ENCODE measurements around the gene ADGRG6.
"Not testable (repeated sequence)": the region's sequence is repeated elsewhere in the genome, so short reads cannot be mapped to it uniquely, and the experiment has no call there.

Gene ADGRG6

GRCh38 chr6:142446576-142446975 lies 144.8 kb downstream of the ADGRG6 start:
- no peak overlapping the region for H3K4me2 ChIP-seq (ENCODE audit: low read depth, low read length, poor library complexity, severe bottlenecking)
- H3K27me3 ChIP-seq (ENCODE audit: insufficient read depth, low read length, poor library complexity, severe bottlenecking), result no peaks in the 10 kb centered on the region
- H3K36me3 ChIP-seq (ENCODE audit: insufficient read depth, low read length), result no peaks in the 10 kb centered on the region
- H3K4me1 ChIP-seq (ENCODE audit: insufficient read depth, low read length, poor library complexity, severe bottlenecking), result peaks cover 24% of the 10 kb centered on the region
- TF ChIP-seq EZH2phosphoT487 (IDR thresholded peaks at IDR 0.05; ENCODE audit: borderline replicate concordance), result no peak
- TF ChIP-seq CTCF (conservative IDR thresholded peaks at IDR 0.05; ENCODE audit: low read length), result no peak
- no peaks in the 10 kb centered on the region for H3K79me2 ChIP-seq (ENCODE audit: insufficient read depth, low read length)
- no peak overlapping the region for H3K4me3 ChIP-seq (ENCODE audit: low read length, poor library complexity, severe bottlenecking)
- H3K9me2 ChIP-seq (replicated peaks; ENCODE audit: low read depth, low read length), result no peaks in the 10 kb centered on the region
- H4K20me1 ChIP-seq (ENCODE audit: insufficient read depth, low read length, poor library complexity, severe bottlenecking), result no peaks in the 10 kb centered on the region
- no peak overlapping the region for H3K9ac ChIP-seq (ENCODE audit: low read depth, low read length, poor library complexity, severe bottlenecking)
- H3F3A ChIP-seq (ENCODE audit: low read depth), result no peaks in the 10 kb centered on the region
- no peak overlapping the region for H2AFZ ChIP-seq (ENCODE audit: low read length)
- H3K9me3 ChIP-seq (ENCODE audit: insufficient read depth, low read depth, low read length), result no peaks in the 10 kb centered on the region; the same call in 1 of the 2 replicates

DNA sequence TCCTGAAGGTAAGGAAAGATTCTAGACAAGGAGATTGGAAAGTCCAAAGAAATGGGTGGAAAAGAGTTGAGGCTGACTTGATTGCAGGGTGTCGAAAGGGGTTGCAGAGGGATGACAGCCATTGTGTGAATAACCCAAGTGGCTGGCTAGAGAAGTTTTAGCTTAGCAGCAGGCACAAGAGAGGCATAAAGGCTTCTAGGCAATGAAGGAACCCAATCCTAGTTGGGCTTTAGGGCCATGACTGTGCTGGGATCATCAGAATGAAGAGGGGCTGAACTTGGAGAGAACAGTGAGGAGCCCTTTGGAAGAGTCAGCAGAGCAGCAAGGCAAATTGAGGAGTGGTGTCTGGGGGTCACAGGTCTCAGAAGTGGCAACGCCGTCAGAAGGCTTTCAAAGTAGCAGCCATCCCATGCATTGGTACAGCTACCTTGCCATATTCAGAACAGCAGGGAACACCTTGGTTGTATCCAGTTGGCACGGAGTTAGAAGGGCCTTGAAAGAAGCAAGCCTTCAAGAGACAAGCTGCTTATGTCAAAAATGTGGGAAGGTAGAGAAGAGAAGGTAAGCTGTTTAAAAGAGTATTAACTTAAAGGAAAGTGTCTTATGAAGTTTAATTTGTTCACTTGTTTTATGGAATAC lies 146.4 kb downstream of the ADGRG6 start:
- Histone ChIP-seq H3K36me3 (ENCODE audit: insufficient read depth, low read length) (no peaks in the 10 kb centered on the region), H3K79me2 (ENCODE audit: insufficient read depth, low read length) (no peaks in the 10 kb centered on the region), H3K4me2 (ENCODE audit: low read depth, low read length, poor library complexity, severe bottlenecking) (no peak overlapping the region), H3F3A (ENCODE audit: low read depth) (no peaks in the 10 kb centered on the region), H3K27me3 (ENCODE audit: insufficient read depth, low read length, poor library complexity, severe bottlenecking) (no peaks in the 10 kb centered on the region), H3K9me3 (ENCODE audit: insufficient read depth, low read depth, low read length) (no peaks in the 10 kb centered on the region; the same call in 1 of the 2 replicates), H2AFZ (ENCODE audit: low read length) (no peak overlapping the region), H3K4me1 (ENCODE audit: insufficient read depth, low read length, poor library complexity, severe bottlenecking) (peaks cover 39% of the 10 kb centered on the region), H3K9ac (ENCODE audit: low read depth, low read length, poor library complexity, severe bottlenecking) (no peak overlapping the region), H4K20me1 (ENCODE audit: insufficient read depth, low read length, poor library complexity, severe bottlenecking) (no peaks in the 10 kb centered on the region), H3K4me3 (ENCODE audit: low read length, poor library complexity, severe bottlenecking) (no peak overlapping the region), H3K9me2 (replicated peaks; ENCODE audit: low read depth, low read length) (no peaks in the 10 kb centered on the region)
- no peak for TF ChIP-seq EZH2phosphoT487 (IDR thresholded peaks at IDR 0.05; ENCODE audit: borderline replicate concordance)
- no peak for TF ChIP-seq CTCF (conservative IDR thresholded peaks at IDR 0.05; ENCODE audit: low read length)

DNA sequence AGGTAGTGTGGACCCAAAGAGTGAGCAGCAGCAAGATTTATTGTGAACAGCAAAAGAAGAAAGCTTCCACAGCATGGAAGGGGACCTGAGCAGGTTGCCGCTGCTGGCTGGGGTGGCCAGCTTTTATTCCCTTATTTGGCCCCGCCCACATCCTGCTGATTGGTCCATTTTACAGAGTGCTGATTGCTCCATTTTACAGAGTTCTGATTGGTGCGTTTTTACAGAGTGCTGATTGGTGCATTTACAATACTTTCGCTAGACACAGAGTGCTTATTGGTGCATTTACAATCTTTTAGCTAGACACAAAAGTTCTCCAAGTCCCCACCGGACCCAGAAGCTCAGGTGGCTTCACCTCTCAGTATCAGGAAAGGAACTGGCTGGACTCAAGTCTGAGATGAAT lies 149.0 kb downstream of the ADGRG6 start:
- H3K9ac ChIP-seq (ENCODE audit: low read depth, low read length, poor library complexity, severe bottlenecking); H3K4me2 ChIP-seq (ENCODE audit: low read depth, low read length, poor library complexity, severe bottlenecking); H3F3A ChIP-seq (ENCODE audit: low read depth); H3K9me3 ChIP-seq (ENCODE audit: insufficient read depth, low read depth, low read length); H3K4me3 ChIP-seq (ENCODE audit: low read length, poor library complexity, severe bottlenecking); H4K20me1 ChIP-seq (ENCODE audit: insufficient read depth, low read length, poor library complexity, severe bottlenecking); H3K36me3 ChIP-seq (ENCODE audit: insufficient read depth, low read length); H2AFZ ChIP-seq (ENCODE audit: low read length); H3K27me3 ChIP-seq (ENCODE audit: insufficient read depth, low read length, poor library complexity, severe bottlenecking); H3K9me2 ChIP-seq (replicated peaks; ENCODE audit: low read depth, low read length); H3K79me2 ChIP-seq (ENCODE audit: insufficient read depth, low read length): not testable (repeated sequence)
- peaks cover 36% of the 10 kb centered on the region for H3K4me1 ChIP-seq (ENCODE audit: insufficient read depth, low read length, poor library complexity, severe bottlenecking)

- peaks cover 27% of the 10 kb centered on the region for H3K4me1 ChIP-seq (ENCODE audit: insufficient read depth, low read length, poor library complexity, severe bottlenecking)
- no peaks in the 10 kb centered on the region for H4K20me1 ChIP-seq (ENCODE audit: insufficient read depth, low read length, poor library complexity, severe bottlenecking)
- no peaks in the 10 kb centered on the region; the same call in 1 of the 2 replicates for H3K9me3 ChIP-seq (ENCODE audit: insufficient read depth, low read depth, low read length)
- H3K4me2 ChIP-seq (ENCODE audit: low read depth, low read length, poor library complexity, severe bottlenecking), result no peak overlapping the region
- TF ChIP-seq EZH2phosphoT487 (IDR thresholded peaks at IDR 0.05; ENCODE audit: borderline replicate concordance), result no peak
- no peak overlapping the region for H3K9ac ChIP-seq (ENCODE audit: low read depth, low read length, poor library complexity, severe bottlenecking)
- H3K4me3 ChIP-seq (ENCODE audit: low read length, poor library complexity, severe bottlenecking), result no peak overlapping the region
- no peaks in the 10 kb centered on the region for H3K79me2 ChIP-seq (ENCODE audit: insufficient read depth, low read length)
- H2AFZ ChIP-seq (ENCODE audit: low read length), result no peak overlapping the region
- H3K27me3 ChIP-seq (ENCODE audit: insufficient read depth, low read length, poor library complexity, severe bottlenecking), result no peaks in the 10 kb centered on the region
- no peaks in the 10 kb centered on the region for H3F3A ChIP-seq (ENCODE audit: low read depth)
- H3K36me3 ChIP-seq (ENCODE audit: insufficient read depth, low read length), result no peaks in the 10 kb centered on the region
- no peaks in the 10 kb centered on the region for H3K9me2 ChIP-seq (replicated peaks; ENCODE audit: low read depth, low read length)
Measured at GRCh38 chr6:142452993-142453392, 151.2 kb downstream of the ADGRG6 start.

- not testable (repeated sequence) for H3F3A ChIP-seq (ENCODE audit: low read depth); H3K9me3 ChIP-seq (ENCODE audit: insufficient read depth, low read depth, low read length); H3K36me3 ChIP-seq (ENCODE audit: insufficient read depth, low read length); H4K20me1 ChIP-seq (ENCODE audit: insufficient read depth, low read length, poor library complexity, severe bottlenecking); H3K9ac ChIP-seq (ENCODE audit: low read depth, low read length, poor library complexity, severe bottlenecking); H2AFZ ChIP-seq (ENCODE audit: low read length); H3K79me2 ChIP-seq (ENCODE audit: insufficient read depth, low read length); H3K4me3 ChIP-seq (ENCODE audit: low read length, poor library complexity, severe bottlenecking); H3K9me2 ChIP-seq (replicated peaks; ENCODE audit: low read depth, low read length); H3K27me3 ChIP-seq (ENCODE audit: insufficient read depth, low read length, poor library complexity, severe bottlenecking)
- Histone ChIP-seq H3K4me2 (ENCODE audit: low read depth, low read length, poor library complexity, severe bottlenecking) (peak overlapping the region; percentile 6), H3K4me1 (ENCODE audit: insufficient read depth, low read length, poor library complexity, severe bottlenecking) (peaks cover 27% of the 10 kb centered on the region)
Measured at GRCh38 chr6:142454196-142454595, 152.4 kb downstream of the ADGRG6 start.

GRCh38 chr6:142454848-142455247 lies 153.0 kb downstream of the ADGRG6 start:
- H4K20me1 ChIP-seq (ENCODE audit: insufficient read depth, low read length, poor library complexity, severe bottlenecking); H3K9me2 ChIP-seq (replicated peaks; ENCODE audit: low read depth, low read length); H2AFZ ChIP-seq (ENCODE audit: low read length); H3K9me3 ChIP-seq (ENCODE audit: insufficient read depth, low read depth, low read length); H3K36me3 ChIP-seq (ENCODE audit: insufficient read depth, low read length); H3K27me3 ChIP-seq (ENCODE audit: insufficient read depth, low read length, poor library complexity, severe bottlenecking); H3K79me2 ChIP-seq (ENCODE audit: insufficient read depth, low read length); H3F3A ChIP-seq (ENCODE audit: low read depth); H3K4me3 ChIP-seq (ENCODE audit: low read length, poor library complexity, severe bottlenecking); H3K9ac ChIP-seq (ENCODE audit: low read depth, low read length, poor library complexity, severe bottlenecking); H3K4me2 ChIP-seq (ENCODE audit: low read depth, low read length, poor library complexity, severe bottlenecking): not testable (repeated sequence)
- H3K4me1 ChIP-seq (ENCODE audit: insufficient read depth, low read length, poor library complexity, severe bottlenecking), result peaks cover 27% of the 10 kb centered on the region
